B cell (primary cell): Measurements from ENCODE around the gene ADAMTS17. TPM values are rescaled to one million over a fixed set of nuclear protein-coding genes. Genes with fewer than 3 reads are reported as not detected.

ENCODE experiments used
- ATAC-seq: fragments of 200-7000 bp; cut with Tn5 transposase; one replicate; pipeline ENCODE4 v1.10.0; 2021; ENCODE audit warnings: low read depth, mild to moderate bottlenecking, moderate number of reproducible peaks, moderate library complexity
- CTCF ChIA-PET: fragments of 350-600 bp; sonication (Branson Sonifier 250); formaldehyde crosslinking; loops from one replicate; lab custom pipeline; 2021; ENCODE audit warnings: antibody characterized with exemption, inconsistent platforms; lab: Charles Lee
- POLR2A ChIA-PET: fragments of 350-600 bp; sonication (Branson Sonifier 250); formaldehyde crosslinking; loops from one replicate; lab custom pipeline; 2021; ENCODE audit warnings: antibody characterized with exemption; lab: Charles Lee
- DNase-seq: peaks from one replicate; pipeline ENCODE4 v3.0.0; 2013
- H2AFZ ChIP-seq: 2 replicates; pipeline ENCODE4 v1.6.1; 2012; ENCODE audit warnings: mild to moderate bottlenecking, low read depth, low read length; ENCODE audit not compliant: insufficient read depth, poor library complexity, severe bottlenecking
- H3K27ac ChIP-seq, 2 donors: 1 replicate in 1 of 2; 2 replicates in 1 of 2; pipeline ENCODE4 v1.5.1; 2012 to 2013; ENCODE audit warnings: low read length in 2 of 2, mild to moderate bottlenecking in 2 of 2, moderate library complexity in 1 of 2
- H3K27me3 ChIP-seq, 4 experiments: fragments of 200-600 bp in 1 of 4; sonication (generic) in 1 of 4; replicated peaks in 1 of 4; 1 replicate in 2 of 4; 2 replicates in 2 of 4; pipeline versions ENCODE4 v1.6.1 to v1.7.0; 2013 to 2016; ENCODE audit warnings: low read length in 3 of 4, mild to moderate bottlenecking in 2 of 4, mixed read lengths in 1 of 4, moderate library complexity in 1 of 4; ENCODE audit not compliant: insufficient read depth in 4 of 4, control insufficient read depth in 3 of 4; ENCODE audit errors: control extremely low read depth in 1 of 4
- H3K36me3 ChIP-seq, 2 experiments: replicated peaks in 1 of 2; 1 replicate in 1 of 2; 2 replicates in 1 of 2; pipeline versions ENCODE4 v1.6.1 to v1.7.1; 2013; ENCODE audit warnings: low read length in 1 of 2; ENCODE audit not compliant: insufficient read depth in 2 of 2, control insufficient read depth in 1 of 2; ENCODE audit errors: control extremely low read depth in 1 of 2, extremely low read depth in 1 of 2
- H3K4me1 ChIP-seq, 2 donors: fragments of 200-600 bp in 1 of 2; sonication (generic) in 1 of 2; 1 replicate in 1 of 2; 2 replicates in 1 of 2; pipeline versions ENCODE4 v1.5.1 to v1.6.1; 2013 to 2017; ENCODE audit warnings: low read length in 2 of 2; ENCODE audit not compliant: control insufficient read depth in 2 of 2, insufficient read depth in 2 of 2
- H3K4me2 ChIP-seq: replicated peaks from 2 replicates; pipeline ENCODE3; 2012; ENCODE audit warnings: mild to moderate bottlenecking, low read depth, low read length; ENCODE audit not compliant: poor library complexity, severe bottlenecking
- H3K4me3 ChIP-seq, 5 experiments: fragments of 200-600 bp in 1 of 5; sonication (generic) in 1 of 5; 1 replicate in 3 of 5; 2 replicates in 2 of 5; pipeline versions ENCODE4 v1.5.1 to v1.7.0; 2011 to 2016; ENCODE audit warnings: low read length in 4 of 5, mild to moderate bottlenecking in 4 of 5, low read depth in 2 of 5, control low read depth in 1 of 5, moderate library complexity in 1 of 5; ENCODE audit not compliant: insufficient read depth in 1 of 5; ENCODE audit errors: control extremely low read depth in 1 of 5, extremely low read depth in 1 of 5
- H3K79me2 ChIP-seq: fragments of 200-600 bp; sonication (generic); one replicate; pipeline ENCODE4 v1.6.0; 2016; ENCODE audit warnings: low read length; ENCODE audit not compliant: control insufficient read depth, insufficient read depth
- H3K9ac ChIP-seq: fragments of 200-600 bp; sonication (generic); 2 replicates; pipeline ENCODE4 v1.6.1; 2017; ENCODE audit warnings: mild to moderate bottlenecking, low read length, moderate library complexity
- H3K9me3 ChIP-seq, 3 donors: one replicate each; pipeline versions ENCODE4 v1.6.1 to v1.7.1; 2013; ENCODE audit warnings: low read length in 2 of 3; ENCODE audit not compliant: control insufficient read depth in 2 of 3, insufficient read depth in 1 of 3; ENCODE audit errors: control extremely low read depth in 1 of 3
- H4K20me1 ChIP-seq: 2 replicates; pipeline ENCODE4 v1.6.0; 2012; ENCODE audit warnings: mild to moderate bottlenecking, low read length; ENCODE audit not compliant: insufficient read depth, control insufficient read depth, poor library complexity, severe bottlenecking
- H3K27ac Mint-ChIP-seq: one replicate; pipeline ENCODE4 v1.8.0; 2021; ENCODE audit warnings: mixed read lengths
- H3K27me3 Mint-ChIP-seq: one replicate; pipeline ENCODE4 v1.8.0; 2021; ENCODE audit warnings: mixed read lengths
- H3K4me1 Mint-ChIP-seq: one replicate; pipeline ENCODE4 v1.8.0; 2021; ENCODE audit warnings: mixed read lengths
- H3K4me3 Mint-ChIP-seq: one replicate; pipeline ENCODE4 v1.8.0; 2021; ENCODE audit warnings: mixed read lengths
- H3K9me3 Mint-ChIP-seq: one replicate; pipeline ENCODE4 v1.8.0; 2022; ENCODE audit warnings: mixed read lengths; ENCODE audit not compliant: insufficient read depth
- CTCF ChIP-seq: fragments of 200-600 bp; IDR thresholded peaks from one replicate; pipeline ENCODE4 v1.8.0; 2022; ENCODE audit warnings: antibody characterized with exemption, mild to moderate bottlenecking
- EZH2 ChIP-seq: IDR thresholded peaks from 2 replicates; pipeline ENCODE4 v1.6.1; 2012; ENCODE audit warnings: borderline replicate concordance, low read depth, mild to moderate bottlenecking, moderate library complexity, low read length; ENCODE audit not compliant: insufficient read depth, poor library complexity, severe bottlenecking
- WGBS: methylation state at CpG from one replicate; pipeline ENCODE4 v1.1.5; 2013; ENCODE audit warnings: missing lambda C conversion rate; ENCODE audit not compliant: insufficient coverage; 5-methylcytosine and 5-hydroxymethylcytosine counted together
- intact Hi-C: fragments of 100-400 bp; cut with micrococcal nuclease; formaldehyde crosslinking; loops from one replicate; pipeline ENCODE4 v1.10.0; 2022
- polyA plus RNA-seq: library from polyadenylated mRNA; depleted of rRNA; stranded (reverse); fragments of >200 nt; gene quantifications from 2 replicates; pipeline ENCODE4 v1.2.3, GENCODE V29; 2012
- total RNA-seq, 2 donors: library from RNA; stranded (reverse); fragments of 120-200 nt in 1 of 2; gene quantifications; 1 replicate in 1 of 2; 2 replicates in 1 of 2; pipeline versions ENCODE4 v1.2.3 to v1.2.4, GENCODE V29; 2013 to 2022

The ADAMTS17 gene
- total and polyA plus RNA-seq, 2 donors (not counting 1 experiment from before 2014, with no cell fraction given) = 0.10 TPM; not detected in 1

DNA sequence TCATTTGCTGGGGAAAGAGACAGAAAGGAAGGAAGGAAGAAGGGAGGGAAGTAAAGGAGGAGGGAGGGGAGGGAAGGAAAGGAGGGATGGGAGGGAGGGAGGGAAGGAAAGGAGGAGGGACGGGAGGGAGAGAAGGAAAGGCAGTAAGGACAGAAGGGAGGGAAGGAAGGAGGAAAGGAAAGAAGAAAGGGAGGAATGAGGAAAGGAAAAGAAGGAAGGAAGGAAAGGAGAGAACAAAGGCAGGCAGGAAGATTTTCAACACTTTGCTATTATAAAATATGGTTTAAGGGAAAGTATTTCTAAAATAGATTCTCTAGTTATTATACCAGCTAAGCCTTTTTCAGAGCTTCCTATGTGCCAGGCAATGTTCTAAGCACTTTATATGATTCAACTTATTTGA lies 330.5 kb downstream of the ADAMTS17 start:
- Histone ChIP-seq H3K79me2 (no peaks in the 10 kb centered on the region), H3K4me3 (no peak overlapping the region), H3K9me3 (peaks cover 0 to 1% (median 0%) of the 10 kb centered on the region in 3 donors), H3K4me2 (no peak overlapping the region), H3K27ac (no peak overlapping the region), H3K9ac (no peak overlapping the region), H3K27me3 (no peaks in the 10 kb centered on the region), H2AFZ (no peak overlapping the region), H3K36me3 (no peaks in the 10 kb centered on the region), H4K20me1 (no peaks in the 10 kb centered on the region), H3K4me1 (no peaks in the 10 kb centered on the region)
- CTCF ChIA-PET = no interaction called here
- no peak overlapping the region for H3K27ac Mint-ChIP-seq
- ATAC-seq (no peak), DNase-seq (no peak)
- H3K4me1 Mint-ChIP-seq = no peaks in the 10 kb centered on the region
- H3K27me3 Mint-ChIP-seq = no peaks in the 10 kb centered on the region
- H3K4me3 Mint-ChIP-seq = no peak overlapping the region
- POLR2A ChIA-PET = no interaction called here
- intact Hi-C loops = no loop called here
- WGBS = 75% methylated on average over 1 of the region's 1 CpG
- peaks cover 6% of the 10 kb centered on the region for H3K9me3 Mint-ChIP-seq
- no peak for TF ChIP-seq CTCF

DNA sequence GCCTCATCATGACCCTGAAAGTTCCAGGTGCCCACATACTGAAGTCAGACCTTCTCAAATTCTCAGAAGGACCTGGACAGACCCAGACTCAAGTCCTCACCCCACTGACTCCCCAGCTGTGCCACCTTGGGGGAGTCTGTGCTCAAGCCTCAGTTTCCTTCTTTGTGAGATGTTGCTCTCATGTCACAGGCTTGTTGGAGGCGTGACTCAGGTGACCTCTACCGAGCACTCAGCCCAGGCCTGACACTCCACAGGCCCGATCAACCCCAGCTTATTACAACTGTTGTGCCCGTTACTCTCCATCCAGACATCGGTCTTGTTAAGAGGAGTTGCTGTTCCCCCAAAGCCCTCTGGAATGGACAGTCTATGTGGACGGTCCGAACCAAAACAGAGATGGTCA lies 332.4 kb downstream of the ADAMTS17 start:
- H3K4me1 Mint-ChIP-seq = no peaks in the 10 kb centered on the region
- no peak overlapping the region for H3K27ac Mint-ChIP-seq
- Histone ChIP-seq H3K4me2 (no peak overlapping the region), H3K4me3 (no peak overlapping the region), H3K27ac (no peak overlapping the region), H3K4me1 (no peaks in the 10 kb centered on the region), H3K9ac (no peak overlapping the region), H3K9me3 (peaks cover 0 to 1% (median 0%) of the 10 kb centered on the region in 3 donors), H4K20me1 (no peaks in the 10 kb centered on the region), H2AFZ (no peak overlapping the region), H3K27me3 (no peaks in the 10 kb centered on the region), H3K36me3 (no peaks in the 10 kb centered on the region), H3K79me2 (no peaks in the 10 kb centered on the region)
- CTCF ChIA-PET = no interaction called here
- H3K27me3 Mint-ChIP-seq = no peaks in the 10 kb centered on the region
- intact Hi-C loops = loop anchor here (10.0 kb wide), 1 partner anchor 825 kb away; no protein-coding TSS in a partner anchor
- no peak overlapping the region for H3K4me3 Mint-ChIP-seq
- ATAC-seq (no peak), DNase-seq (no peak)
- 93% methylated on average over 6 of the region's 7 CpGs for WGBS
- peaks cover 6% of the 10 kb centered on the region for H3K9me3 Mint-ChIP-seq
- TF ChIP-seq EZH2 (no peak), CTCF (no peak)
- POLR2A ChIA-PET = no interaction called here
